Muscle layer of colon (tissue), 2 donors: ENCODE data around the gene PRLR.

Experiments used
- H3K27ac ChIP-seq: one replicate; pipeline ENCODE4 v1.7.0; 2013; ENCODE audit warnings: low read depth, mild to moderate bottlenecking, low read length, moderate library complexity
- H3K27me3 ChIP-seq, 2 donors: one replicate each; pipeline ENCODE4 v1.7.0; 2013; ENCODE audit warnings: low read length in 2 of 2, mild to moderate bottlenecking in 2 of 2; ENCODE audit not compliant: insufficient read depth in 2 of 2, control insufficient read depth in 1 of 2
- H3K36me3 ChIP-seq: one replicate; pipeline ENCODE4 v1.7.0; 2013; ENCODE audit warnings: mild to moderate bottlenecking, low read length; ENCODE audit not compliant: insufficient read depth
- H3K4me1 ChIP-seq: one replicate; pipeline ENCODE4 v1.7.0; 2013; ENCODE audit warnings: mild to moderate bottlenecking, low read length; ENCODE audit not compliant: insufficient read depth
- H3K4me3 ChIP-seq, 2 donors: one replicate each; pipeline ENCODE4 v1.7.0; 2013; ENCODE audit warnings: low read length in 2 of 2, low read depth in 1 of 2, mild to moderate bottlenecking in 1 of 2, moderate library complexity in 1 of 2
- H3K9ac ChIP-seq: one replicate; pipeline ENCODE4 v1.7.0; 2013; ENCODE audit warnings: low read length
- H3K9me3 ChIP-seq: one replicate; pipeline ENCODE4 v1.7.0; 2013; ENCODE audit warnings: mild to moderate bottlenecking, low read length
- donor health status: abdominal sarcoma.
- donor health status: Adenocarcinoma of cecum.

PRLR gene

DNA sequence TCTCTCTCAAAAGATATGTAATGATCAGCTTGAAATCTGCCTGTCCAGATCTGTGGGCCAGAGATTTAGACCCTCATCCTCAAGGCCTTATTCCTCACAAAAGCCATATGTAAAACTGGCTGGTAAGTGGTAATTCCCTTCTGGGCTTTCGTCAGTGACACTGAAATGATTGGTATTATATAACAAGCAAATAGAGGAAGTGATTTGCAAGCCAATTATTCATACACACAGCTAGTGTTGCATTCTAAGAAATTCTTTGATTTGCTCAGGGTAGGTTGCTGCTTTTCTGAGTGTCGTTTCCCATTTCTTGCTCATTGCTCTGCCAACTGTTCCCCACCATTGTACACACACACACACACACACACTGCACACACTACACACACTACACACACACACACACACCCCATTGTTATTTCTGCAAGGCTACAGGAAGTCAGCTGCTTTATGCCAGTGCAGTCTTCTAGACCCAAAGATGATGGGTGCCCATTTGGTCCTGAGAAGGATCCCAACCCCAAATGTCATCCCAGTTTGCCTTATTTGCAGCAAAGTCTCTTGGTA is 76.8 kb downstream of the PRLR start:
- no peak overlapping the region for H3K4me3 ChIP-seq
- peaks cover 4% of the 10 kb centered on the region for H3K4me1 ChIP-seq
- H3K27me3 ChIP-seq: no peaks in the 10 kb centered on the region
- H3K27ac ChIP-seq: no peak overlapping the region
- H3K9ac ChIP-seq: no peak overlapping the region
- no peaks in the 10 kb centered on the region for H3K9me3 ChIP-seq
- no peaks in the 10 kb centered on the region for H3K36me3 ChIP-seq

DNA sequence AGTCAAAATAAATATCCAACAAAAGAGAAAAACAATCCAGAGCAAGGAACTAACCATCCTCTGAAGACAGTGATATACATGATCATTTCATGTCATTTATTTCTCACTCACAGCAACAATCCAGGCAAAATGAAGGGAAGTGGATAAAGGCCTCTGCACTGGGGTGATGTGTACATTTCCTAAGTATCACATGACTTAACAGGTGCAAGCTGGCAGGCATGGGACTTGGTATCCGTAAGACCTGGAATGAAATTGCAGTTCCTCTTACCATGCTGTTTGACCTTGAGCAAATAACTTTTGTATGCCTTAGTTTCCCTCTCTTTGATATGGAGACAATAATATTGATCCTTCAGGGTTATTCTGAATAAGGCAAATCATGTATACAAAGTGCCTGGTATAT is 77.6 kb downstream of the PRLR start:
- Histone ChIP-seq H3K4me3 (no peak overlapping the region), H3K27me3 (no peaks in the 10 kb centered on the region), H3K36me3 (no peaks in the 10 kb centered on the region), H3K4me1 (no peaks in the 10 kb centered on the region), H3K9me3 (no peaks in the 10 kb centered on the region), H3K27ac (no peak overlapping the region), H3K9ac (no peak overlapping the region)

DNA sequence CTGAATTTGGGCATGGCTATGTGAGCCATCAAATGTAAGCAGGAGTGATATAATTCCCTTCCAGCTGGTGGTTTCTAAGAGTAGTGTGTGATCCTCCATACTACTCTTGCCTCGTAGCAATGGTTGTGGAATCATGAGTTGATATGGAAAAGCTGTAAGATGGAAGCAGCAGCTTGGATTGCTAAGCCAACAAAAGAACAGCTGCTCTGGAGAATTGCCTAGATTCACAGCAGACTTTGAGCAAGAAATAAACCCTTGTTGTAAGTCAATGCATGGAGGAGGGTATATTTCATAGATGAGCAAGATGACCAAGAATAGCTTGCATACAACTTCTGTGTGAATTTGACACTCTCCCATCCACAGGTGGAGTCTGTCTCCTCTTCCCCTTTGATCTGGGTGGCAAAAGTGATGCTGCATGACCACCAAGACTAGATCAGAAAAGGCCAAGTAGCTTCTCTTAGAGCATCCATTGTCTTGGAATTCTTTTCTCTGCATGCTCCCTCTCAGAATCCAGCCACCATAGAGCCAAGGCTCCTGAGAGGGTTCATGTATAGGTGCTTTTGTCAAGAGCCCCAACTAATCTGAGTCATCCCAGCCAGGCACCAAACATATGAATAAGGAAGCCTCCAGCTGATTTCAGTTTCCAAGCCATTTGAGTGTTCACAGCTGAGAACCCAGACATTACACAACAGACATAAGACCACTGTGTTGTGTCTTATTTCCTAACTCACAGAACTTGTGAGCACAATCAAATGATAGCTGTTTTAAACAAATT is 79.0 kb downstream of the PRLR start:
- H3K9ac ChIP-seq: no peak overlapping the region
- H3K27ac ChIP-seq: no peak overlapping the region
- H3K4me1 ChIP-seq: no peaks in the 10 kb centered on the region
- H3K4me3 ChIP-seq: no peak overlapping the region
- no peaks in the 10 kb centered on the region for H3K9me3 ChIP-seq
- no peaks in the 10 kb centered on the region for H3K36me3 ChIP-seq
- no peaks in the 10 kb centered on the region for H3K27me3 ChIP-seq

DNA sequence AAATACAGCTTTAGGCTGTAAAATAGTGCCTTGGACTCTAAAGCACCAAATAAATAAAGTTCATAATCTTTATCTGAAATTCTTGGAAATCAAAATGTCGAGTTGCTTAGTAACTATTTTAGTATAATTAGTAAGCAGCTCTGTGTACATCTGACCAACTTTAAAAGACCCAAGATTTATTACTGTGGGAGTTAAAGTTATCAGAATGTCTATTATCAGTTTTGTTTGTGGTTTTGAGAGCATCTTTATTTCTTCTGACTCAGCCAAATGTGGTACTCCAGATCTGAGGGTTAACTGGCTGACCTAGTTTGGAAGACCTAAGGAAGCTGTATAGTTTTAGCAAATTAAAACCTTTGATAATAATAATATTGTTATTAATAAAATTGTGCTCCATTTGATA is 81.2 kb downstream of the PRLR start:
- no peak overlapping the region for H3K27ac ChIP-seq
- H3K4me3 ChIP-seq: no peak overlapping the region
- no peaks in the 10 kb centered on the region for H3K4me1 ChIP-seq
- H3K27me3 ChIP-seq: no peaks in the 10 kb centered on the region
- H3K36me3 ChIP-seq: no peaks in the 10 kb centered on the region
- no peaks in the 10 kb centered on the region for H3K9me3 ChIP-seq
- no peak overlapping the region for H3K9ac ChIP-seq

DNA sequence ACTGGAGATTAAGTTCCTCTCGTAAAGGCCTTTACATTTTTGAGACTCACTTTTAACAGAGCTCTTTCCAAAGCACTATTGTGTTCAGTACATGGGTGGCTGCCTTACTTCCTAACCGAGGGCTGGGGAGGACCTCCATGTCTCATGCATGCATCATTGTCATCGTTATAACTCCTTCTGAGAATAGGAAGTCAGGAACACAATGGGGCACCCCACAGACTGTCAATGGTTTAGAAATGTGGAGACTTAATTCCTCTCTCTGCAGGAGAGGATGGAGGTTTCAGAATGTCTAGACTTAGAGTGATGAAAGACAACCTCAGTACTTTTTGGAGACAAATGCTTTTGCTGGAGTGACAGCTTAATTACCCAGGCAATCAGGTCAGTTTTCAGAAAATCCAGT is 83.9 kb downstream of the PRLR start:
- Histone ChIP-seq H3K9me3 (no peaks in the 10 kb centered on the region), H3K36me3 (no peaks in the 10 kb centered on the region), H3K27ac (no peak overlapping the region), H3K27me3 (no peaks in the 10 kb centered on the region), H3K4me1 (no peaks in the 10 kb centered on the region), H3K9ac (no peak overlapping the region), H3K4me3 (no peak overlapping the region)

DNA sequence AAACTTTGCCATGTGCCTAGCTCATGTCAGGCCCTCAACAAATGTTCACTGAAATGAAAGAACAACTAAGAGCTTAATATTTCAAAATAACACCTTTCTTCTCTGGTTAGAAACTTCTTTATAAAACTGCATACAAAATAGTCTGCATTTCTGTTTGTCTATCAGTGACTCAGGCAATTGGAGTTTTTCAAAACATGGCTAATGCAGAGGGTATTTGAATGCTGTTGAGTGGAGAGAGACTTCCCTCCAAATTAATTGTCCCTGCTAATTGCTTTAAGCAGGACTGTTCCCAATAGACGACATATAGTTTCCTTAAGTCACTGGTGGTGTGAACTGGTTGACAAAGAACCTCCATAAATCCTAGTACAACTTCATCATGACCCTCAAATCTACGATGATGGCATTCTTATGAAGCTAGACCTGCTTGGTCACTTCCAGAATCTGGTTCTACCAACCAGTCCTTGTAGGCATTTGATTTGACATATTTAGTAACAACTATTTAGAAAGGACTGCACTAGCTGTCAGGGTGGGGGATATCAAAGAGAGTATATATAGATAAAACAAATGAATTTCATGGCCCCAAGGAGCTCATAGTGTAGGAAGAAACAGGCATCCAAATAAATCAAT is 84.5 kb downstream of the PRLR start:
- Histone ChIP-seq H3K36me3 (no peaks in the 10 kb centered on the region), H3K27ac (no peak overlapping the region), H3K4me3 (no peak overlapping the region), H3K4me1 (no peaks in the 10 kb centered on the region), H3K27me3 (no peaks in the 10 kb centered on the region), H3K9ac (no peak overlapping the region), H3K9me3 (no peaks in the 10 kb centered on the region)

DNA sequence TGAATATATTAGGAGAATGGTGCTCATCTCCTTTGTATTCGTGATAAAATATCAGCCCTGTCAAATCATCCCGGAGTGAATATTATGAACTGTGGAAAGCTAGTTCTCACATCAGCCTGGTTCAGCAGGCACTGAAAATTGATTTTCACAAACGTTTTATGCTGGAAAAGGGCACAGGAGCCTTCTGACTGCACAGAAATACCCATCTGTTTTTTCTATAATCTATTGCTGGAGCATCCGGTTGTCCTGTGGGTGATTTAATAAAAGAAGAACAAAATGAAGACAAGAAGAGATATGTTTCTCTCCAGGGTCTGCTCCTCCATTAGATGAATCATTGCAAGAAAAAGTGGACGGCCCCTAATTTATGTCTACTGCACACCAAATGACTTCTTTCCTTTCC is 85.3 kb downstream of the PRLR start:
- Histone ChIP-seq H3K27me3 (no peaks in the 10 kb centered on the region), H3K4me1 (no peaks in the 10 kb centered on the region), H3K9me3 (no peaks in the 10 kb centered on the region), H3K36me3 (no peaks in the 10 kb centered on the region), H3K27ac (no peak overlapping the region), H3K4me3 (no peak overlapping the region), H3K9ac (no peak overlapping the region)

DNA sequence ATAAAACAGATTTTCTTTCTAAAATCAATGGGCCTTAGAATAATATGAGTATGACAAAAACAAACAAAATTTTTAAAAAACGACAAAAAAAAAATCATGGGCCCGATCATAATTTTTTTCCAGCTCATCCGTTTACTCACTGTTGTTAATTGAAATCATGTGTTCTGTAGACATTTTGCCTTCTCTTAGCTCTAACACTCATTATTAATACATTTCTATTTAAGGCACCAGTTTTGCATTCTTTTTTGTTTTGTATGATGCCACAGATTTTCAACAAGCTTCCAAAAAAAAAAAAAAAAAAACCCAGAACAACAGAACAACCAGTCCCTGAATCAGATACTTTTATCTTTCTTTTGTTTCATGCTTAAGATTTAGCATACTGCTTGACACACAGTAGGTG is 86.4 kb downstream of the PRLR start:
- no peak overlapping the region for H3K27ac ChIP-seq
- H3K4me1 ChIP-seq: no peaks in the 10 kb centered on the region
- no peaks in the 10 kb centered on the region for H3K36me3 ChIP-seq
- no peak overlapping the region for H3K4me3 ChIP-seq
- H3K9ac ChIP-seq: no peak overlapping the region
- H3K9me3 ChIP-seq: no peaks in the 10 kb centered on the region
- H3K27me3 ChIP-seq: no peaks in the 10 kb centered on the region

DNA sequence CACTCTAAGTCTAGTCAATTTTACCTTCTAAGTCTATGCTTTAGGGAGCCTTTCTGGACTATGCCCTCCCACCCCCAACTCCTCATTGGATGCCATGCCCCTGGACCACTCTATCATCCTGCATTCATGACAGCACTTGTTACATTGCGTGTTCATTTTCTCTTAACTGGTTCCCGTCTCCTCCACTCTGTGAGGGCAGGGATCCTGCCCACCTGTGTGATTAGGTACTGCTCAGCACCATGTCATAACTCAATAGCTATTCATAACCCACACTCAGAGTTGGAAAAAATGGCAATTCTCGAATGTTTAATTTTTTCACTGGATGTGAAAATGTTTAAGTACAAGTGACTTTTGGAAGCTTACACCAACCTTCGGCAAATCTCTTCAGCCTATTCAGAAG is 88.5 kb downstream of the PRLR start:
- no peaks in the 10 kb centered on the region for H3K27me3 ChIP-seq
- no peaks in the 10 kb centered on the region for H3K9me3 ChIP-seq
- no peaks in the 10 kb centered on the region for H3K4me1 ChIP-seq

DNA sequence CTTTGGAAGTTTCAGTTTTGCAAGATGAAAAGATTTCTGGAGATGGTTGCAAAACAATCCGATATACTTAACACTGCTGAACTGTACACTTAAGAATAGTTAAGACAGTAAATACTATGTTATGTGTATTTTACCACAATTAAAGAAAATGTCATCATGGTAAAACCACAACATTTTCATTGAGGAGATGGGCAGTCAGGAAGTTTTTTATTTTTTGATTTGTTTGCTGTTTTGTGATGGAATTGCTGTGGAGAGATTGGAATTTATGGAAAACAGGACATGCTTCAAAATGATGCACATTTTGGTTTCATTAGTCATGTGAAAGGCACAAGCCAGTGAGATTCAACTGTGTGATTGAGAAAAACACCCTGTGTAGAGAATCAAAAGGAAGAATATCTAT is 92.1 kb downstream of the PRLR start:
- Histone ChIP-seq H3K4me3 (no peak overlapping the region), H3K27ac (no peak overlapping the region), H3K9me3 (no peaks in the 10 kb centered on the region), H3K9ac (no peak overlapping the region), H3K27me3 (no peaks in the 10 kb centered on the region), H3K4me1 (no peaks in the 10 kb centered on the region), H3K36me3 (no peaks in the 10 kb centered on the region)

More for the DNA sequence above, 88.5 kb downstream of the PRLR start:
- H3K27ac ChIP-seq: no peak overlapping the region
- H3K9ac ChIP-seq: no peak overlapping the region
- no peaks in the 10 kb centered on the region for H3K36me3 ChIP-seq
- H3K4me3 ChIP-seq: no peak overlapping the region

DNA sequence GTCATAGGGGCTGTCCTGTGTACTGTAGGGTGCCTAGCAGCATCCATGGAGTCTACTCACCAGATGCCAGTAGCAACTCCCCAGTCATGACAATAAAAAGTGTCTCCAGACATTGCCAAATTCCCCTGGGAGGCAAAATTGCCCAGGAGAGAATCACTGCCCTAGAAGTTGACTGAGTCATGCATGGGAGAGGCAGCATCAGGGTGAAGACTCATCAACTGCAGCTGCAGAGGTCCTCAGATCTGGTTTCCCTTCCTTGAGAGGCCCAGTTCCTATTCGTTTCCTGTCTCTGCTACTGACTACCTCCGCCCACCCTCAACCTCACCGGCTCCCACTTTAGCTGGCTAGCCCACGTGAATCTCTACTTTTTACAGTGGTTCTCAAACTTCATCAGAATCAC is 93.9 kb downstream of the PRLR start:
- Histone ChIP-seq H3K4me3 (no peak overlapping the region), H3K4me1 (no peaks in the 10 kb centered on the region), H3K36me3 (no peaks in the 10 kb centered on the region), H3K9ac (no peak overlapping the region), H3K27me3 (no peaks in the 10 kb centered on the region), H3K27ac (no peak overlapping the region), H3K9me3 (no peaks in the 10 kb centered on the region)
